Gastroesophageal sphincter (tissue), 4 donors: ENCODE results near the gene RNF39. TPM values are rescaled to one million over a fixed set of nuclear protein-coding genes. Genes with fewer than 3 reads are reported as not detected.

Source experiments
- ATAC-seq: fragments of 150-250 bp; one replicate; pipeline ENCODE4 v1.9.1; 2016; ENCODE audit warnings: mild to moderate bottlenecking, moderate library complexity
- H3K27ac ChIP-seq, 4 donors: fragments of 200-600 bp; sonication (generic) in 3 of 4; 1 replicate in 3 of 4; 2 replicates in 1 of 4; pipeline ENCODE4 v1.5.1; 2016 to 2019
- H3K27me3 ChIP-seq: fragments of 200-600 bp; sonication (generic); one replicate; pipeline ENCODE4 v1.5.1; 2019
- H3K36me3 ChIP-seq, 2 donors: fragments of 200-600 bp; sonication (generic); one replicate each; pipeline ENCODE4 v1.5.1; 2019; ENCODE audit warnings: control low read depth in 1 of 2
- H3K4me1 ChIP-seq, 3 donors: fragments of 200-600 bp; sonication (generic); 1 replicate in 2 of 3; 2 replicates in 1 of 3; pipeline ENCODE4 v1.5.1; 2016 to 2019; ENCODE audit warnings: control low read depth in 2 of 3
- H3K4me3 ChIP-seq, 2 donors: fragments of 200-600 bp; sonication (generic); one replicate each; pipeline ENCODE4 v1.5.1; 2019; ENCODE audit warnings: mild to moderate bottlenecking in 1 of 2, moderate library complexity in 1 of 2
- H3K9me3 ChIP-seq, 3 donors: fragments of 200-600 bp; sonication (generic); one replicate each; pipeline ENCODE4 v1.5.1; 2017 to 2019; ENCODE audit warnings: control low read depth in 2 of 3
- CTCF ChIP-seq, 4 experiments: fragments of 200-600 bp in 2 of 4; fragments of 450-650 bp in 2 of 4; sonication (generic) in 1 of 4; IDR thresholded peaks; one replicate each; pipeline ENCODE4 v1.5.1; 2017 to 2019; ENCODE audit warnings: antibody characterized with exemption in 4 of 4, mild to moderate bottlenecking in 2 of 4, moderate library complexity in 2 of 4
- EP300 ChIP-seq: sonication (generic); formaldehyde crosslinking; IDR thresholded peaks from one replicate; pipeline ENCODE4 v1.6.1; 2017; ENCODE audit warnings: antibody characterized with exemption, mild to moderate bottlenecking
- POLR2A ChIP-seq, 2 donors: fragments of 450-650 bp; IDR thresholded peaks; one replicate each; pipeline ENCODE4 v1.6.1; 2017; ENCODE audit warnings: antibody characterized with exemption in 2 of 2, mild to moderate bottlenecking in 2 of 2, moderate library complexity in 1 of 2
- POLR2AphosphoS5 ChIP-seq: sonication (generic); formaldehyde crosslinking; IDR thresholded peaks from one replicate; pipeline ENCODE4 v1.6.1; 2017; ENCODE audit warnings: antibody characterized with exemption
- WGBS, 2 donors: methylation state at CpG; one replicate each; pipeline ENCODE4 v1.1.5; 2018; ENCODE audit warnings: low coverage in 1 of 2; 5-methylcytosine and 5-hydroxymethylcytosine counted together
- total RNA-seq, 4 donors: library from RNA; depleted of rRNA; stranded (reverse); fragments of >200 nt; gene quantifications; one replicate each; pipeline ENCODE4 v1.1.0, GENCODE V29; 2016

The RNF39 gene
- total RNA-seq, 4 donors from 2014 or later, result 0.49 TPM; not detected in 3

GRCh38 chr6:30077218-30077617, 1.6 kb upstream of the RNF39 start:
- Histone ChIP-seq H3K27ac (no peak overlapping the region), H3K4me3 (no peak overlapping the region), H3K4me1 (peaks cover 0 to 22% (median 18%) of the 10 kb centered on the region in 3 donors), H3K27me3 (peaks cover 79% of the 10 kb centered on the region), H3K9me3 (no peaks in the 10 kb centered on the region), H3K36me3 (no peaks in the 10 kb centered on the region)
- no peak for TF ChIP-seq EP300
- ATAC-seq, result no peak
- 32 to 46% methylated on average over 2 of the region's 4 CpGs for WGBS, 2 donors

- H3K27me3 ChIP-seq, result peaks cover 90% of the 10 kb centered on the region
- H3K4me3 ChIP-seq, result no peak overlapping the region
- TF ChIP-seq CTCF (IDR thresholded peaks at IDR 0.05) (peak in 1 of 4 experiments; percentile 14), POLR2AphosphoS5 (no peak)
- no peak for ATAC-seq
- no peaks in the 10 kb centered on the region for H3K36me3 ChIP-seq
- no peak overlapping the region for H3K27ac ChIP-seq
- 36 to 61% methylated on average over 6 of the region's 22 CpGs for WGBS, 2 donors
- H3K9me3 ChIP-seq, result no peaks in the 10 kb centered on the region
- peaks cover 0 to 30% (median 18%) of the 10 kb centered on the region in 3 donors for H3K4me1 ChIP-seq
Measured at GRCh38 chr6:30075790-30076732, 492 bp upstream of the RNF39 start.

- no peak for ATAC-seq
- WGBS, 2 donors, result 5 to 8% methylated on average over 24 to 37 of the region's 37 CpGs
Measured at GRCh38 chr6:30074331-30075093, 1.1 kb downstream of the RNF39 start.

GRCh38 chr6:30073489-30074235, 1.9 kb downstream of the RNF39 start:
- no peak for TF ChIP-seq EP300
- peaks cover 0 to 36% (median 18%) of the 10 kb centered on the region in 3 donors for H3K4me1 ChIP-seq
- no peak overlapping the region for H3K27ac ChIP-seq
- no peak overlapping the region for H3K4me3 ChIP-seq
- 46 to 63% methylated on average over 4 of the region's 7 CpGs for WGBS, 2 donors
- ATAC-seq, result no peak
- peaks cover 0 to 20% of the 10 kb centered on the region in 2 donors for H3K36me3 ChIP-seq
- H3K27me3 ChIP-seq, result peaks cover 84% of the 10 kb centered on the region
- no peaks in the 10 kb centered on the region for H3K9me3 ChIP-seq

More at GRCh38 chr6:30074331-30075093, 1.1 kb downstream of the RNF39 start:
- peaks cover 92% of the 10 kb centered on the region for H3K27me3 ChIP-seq
- no peak for TF ChIP-seq CTCF (IDR thresholded peaks at IDR 0.05)
- peaks cover 0 to 11% of the 10 kb centered on the region in 2 donors for H3K36me3 ChIP-seq
- no peaks in the 10 kb centered on the region for H3K9me3 ChIP-seq
- peak overlapping the region in 1 of 2 donors; percentile 23 for H3K4me3 ChIP-seq
- no peak overlapping the region for H3K27ac ChIP-seq
- peaks cover 0 to 32% (median 18%) of the 10 kb centered on the region in 3 donors for H3K4me1 ChIP-seq

- no peak for ATAC-seq
- TF ChIP-seq POLR2A (IDR thresholded peaks at IDR 0.05) (no peak), EP300 (no peak), CTCF (IDR thresholded peaks at IDR 0.05) (no peak), POLR2AphosphoS5 (no peak)
- H3K4me1 ChIP-seq, result peaks cover 0 to 50% (median 22%) of the 10 kb centered on the region in 3 donors
Measured at GRCh38 chr6:30071858-30072257, 3.7 kb downstream of the RNF39 start.

More at GRCh38 chr6:30071858-30072257, 3.7 kb downstream of the RNF39 start:
- H3K9me3 ChIP-seq, result no peaks in the 10 kb centered on the region
- H3K4me3 ChIP-seq, result no peak overlapping the region
- H3K36me3 ChIP-seq, result peaks cover 0 to 23% of the 10 kb centered on the region in 2 donors
- 43 to 56% methylated on average over 3 of the region's 3 CpGs for WGBS, 2 donors
- H3K27me3 ChIP-seq, result peaks cover 65% of the 10 kb centered on the region
- no peak overlapping the region for H3K27ac ChIP-seq
